Fibroblast of skin of back (primary cell): ENCODE measurements around the gene FAM174B. TPM values are rescaled to one million over a fixed set of nuclear protein-coding genes. Genes with fewer than 3 reads are reported as not detected.

Source experiments
- DNase-seq: peaks from one replicate; pipeline ENCODE4 v3.0.0-alpha.2; 2013
- polyA plus RNA-seq, 2 experiments: library from polyadenylated mRNA; unstranded; fragments of 120-200 nt; gene quantifications; one replicate each; pipeline ENCODE4 v1.2.1, GENCODE V29; 2013; ENCODE audit not compliant: insufficient read length in 2 of 2

The FAM174B gene
- 3.0 TPM for polyA plus RNA-seq (2013, experiment 1 of 2; ENCODE audit: insufficient read length)
- polyA plus RNA-seq (2013, experiment 2 of 2; ENCODE audit: insufficient read length): 4.7 TPM

GRCh38 chr15:92655178-92655995, at the start of gene FAM174B:
Gene FAM174B, minus strand, starts transcription at chr15:92655775.
- DNase-seq: peak; percentile 52

- DNase-seq: no peak
Observed at GRCh38 chr15:92696096-92696495, 40.5 kb upstream of the FAM174B start.

GRCh38 chr15:92693691-92694331, 38.2 kb upstream of the FAM174B start:
- DNase-seq: peak; percentile 9

GRCh38 chr15:92690395-92690794, 34.8 kb upstream of the FAM174B start:
- no peak for DNase-seq

- DNase-seq: no peak
Observed at GRCh38 chr15:92687746-92688145, 32.2 kb upstream of the FAM174B start.

- DNase-seq: no peak
Observed at GRCh38 chr15:92687195-92687602, 31.6 kb upstream of the FAM174B start.

GRCh38 chr15:92683511-92683834, 27.9 kb upstream of the FAM174B start:
- DNase-seq: peak; percentile 11

GRCh38 chr15:92682741-92683510, 27.4 kb upstream of the FAM174B start:
- peak; percentile 18 for DNase-seq

- peak; percentile 76 for DNase-seq
Observed at GRCh38 chr15:92681141-92681631, 25.6 kb upstream of the FAM174B start.

- DNase-seq: no peak
Observed at GRCh38 chr15:92677999-92678398, 22.4 kb upstream of the FAM174B start.

- no peak for DNase-seq
Observed at GRCh38 chr15:92676561-92676960, 21.0 kb upstream of the FAM174B start.

GRCh38 chr15:92675485-92675884, 19.9 kb upstream of the FAM174B start:
- no peak for DNase-seq

- DNase-seq: no peak
Observed at GRCh38 chr15:92674347-92674746, 18.8 kb upstream of the FAM174B start.

- no peak for DNase-seq
Observed at GRCh38 chr15:92672102-92672501, 16.5 kb upstream of the FAM174B start.

- no peak for DNase-seq
Observed at GRCh38 chr15:92671406-92671805, 15.8 kb upstream of the FAM174B start.

GRCh38 chr15:92670621-92671020, 15.0 kb upstream of the FAM174B start:
- no peak for DNase-seq

GRCh38 chr15:92669432-92669831, 13.9 kb upstream of the FAM174B start:
- DNase-seq: no peak

- no peak for DNase-seq
Observed at GRCh38 chr15:92668620-92669019, 13.0 kb upstream of the FAM174B start.

- DNase-seq: no peak
Observed at GRCh38 chr15:92667970-92668485, 12.5 kb upstream of the FAM174B start.

GRCh38 chr15:92667287-92667904, 11.8 kb upstream of the FAM174B start:
- DNase-seq: no peak

GRCh38 chr15:92666780-92667179, 11.2 kb upstream of the FAM174B start:
- peak; percentile 12 for DNase-seq

GRCh38 chr15:92665100-92665555, 9.6 kb upstream of the FAM174B start:
- DNase-seq: no peak
